HEK293 (cell line): Measurements from ENCODE around the gene DMKN.

Experiments used
- PATZ1 ChIP-seq: fragments of 450-650 bp; formaldehyde crosslinking; IDR thresholded peaks from 2 replicates; pipeline ENCODE4 v1.5.1; 2016; ENCODE audit warnings: missing biosample characterization, missing genetic modification characterization
- PBX3 ChIP-seq: sonication (generic); formaldehyde crosslinking; IDR thresholded peaks from 2 replicates; pipeline ENCODE4 v1.8.1; 2022; ENCODE audit warnings: mild to moderate bottlenecking, moderate library complexity, missing genetic modification reagents
- SP2 ChIP-seq: fragments of 450-650 bp; formaldehyde crosslinking; IDR thresholded peaks from 2 replicates; pipeline ENCODE4 v1.5.1; 2016; ENCODE audit warnings: missing biosample characterization, missing genetic modification characterization
- ZBTB17 ChIP-seq: fragments of 450-650 bp; formaldehyde crosslinking; IDR thresholded peaks from 2 replicates; pipeline ENCODE4 v1.5.1; 2016; ENCODE audit warnings: missing biosample characterization, missing genetic modification characterization
- ZBTB21 ChIP-seq: fragments of 450-650 bp; formaldehyde crosslinking; IDR thresholded peaks from 2 replicates; pipeline ENCODE4 v1.5.1; 2017; ENCODE audit warnings: missing biosample characterization, missing genetic modification characterization
- ZBTB8A ChIP-seq: fragments of 450-650 bp; formaldehyde crosslinking; IDR thresholded peaks from 2 replicates; pipeline ENCODE4 v1.5.1; 2016; ENCODE audit warnings: missing biosample characterization, missing genetic modification characterization
- ZFP3 ChIP-seq: fragments of 450-650 bp; formaldehyde crosslinking; IDR thresholded peaks from 2 replicates; pipeline ENCODE4 v1.5.1; 2016; ENCODE audit warnings: low read depth, missing biosample characterization, missing genetic modification characterization
- ZFP37 ChIP-seq: fragments of 450-650 bp; formaldehyde crosslinking; IDR thresholded peaks from 2 replicates; pipeline ENCODE4 v1.5.1; 2016; ENCODE audit warnings: missing biosample characterization, missing genetic modification characterization
- ZFP69B ChIP-seq: fragments of 450-650 bp; formaldehyde crosslinking; IDR thresholded peaks from 2 replicates; pipeline ENCODE4 v1.5.1; 2016; ENCODE audit warnings: missing biosample characterization, missing genetic modification characterization
- ZNF114 ChIP-seq: fragments of 450-650 bp; formaldehyde crosslinking; IDR thresholded peaks from 2 replicates; pipeline ENCODE4 v1.5.0; 2017; ENCODE audit warnings: missing biosample characterization, missing genetic modification characterization
- ZNF121 ChIP-seq: fragments of 450-650 bp; formaldehyde crosslinking; IDR thresholded peaks from 2 replicates; pipeline ENCODE4 v1.5.1; 2016; ENCODE audit warnings: missing biosample characterization, missing genetic modification characterization
- ZNF19 ChIP-seq: fragments of 450-650 bp; formaldehyde crosslinking; IDR thresholded peaks from 2 replicates; pipeline ENCODE4; 2016; ENCODE audit warnings: missing biosample characterization, missing genetic modification characterization, low read depth
- ZNF239 ChIP-seq: fragments of 450-650 bp; formaldehyde crosslinking; IDR thresholded peaks from 2 replicates; pipeline ENCODE4 v1.5.1; 2016; ENCODE audit warnings: missing biosample characterization, missing genetic modification characterization
- ZNF24 ChIP-seq: fragments of 450-650 bp; formaldehyde crosslinking; IDR thresholded peaks from 2 replicates; pipeline ENCODE4 v1.5.1; 2016; ENCODE audit warnings: missing biosample characterization, missing genetic modification characterization
- ZNF292 ChIP-seq: fragments of 450-650 bp; formaldehyde crosslinking; IDR thresholded peaks from 2 replicates; pipeline ENCODE4 v1.5.1; 2016; ENCODE audit warnings: low read depth, missing biosample characterization, missing genetic modification characterization, borderline replicate concordance
- ZNF341 ChIP-seq: fragments of 450-650 bp; formaldehyde crosslinking; IDR thresholded peaks from 2 replicates; pipeline ENCODE4; 2016; ENCODE audit warnings: low read depth, missing biosample characterization, missing genetic modification characterization
- ZNF529 ChIP-seq: fragments of 450-650 bp; formaldehyde crosslinking; IDR thresholded peaks from 2 replicates; pipeline ENCODE4 v1.5.1; 2017; ENCODE audit warnings: missing genetic modification characterization, missing biosample characterization; ENCODE audit not compliant: insufficient replicate concordance
- ZNF548 ChIP-seq: fragments of 450-650 bp; formaldehyde crosslinking; IDR thresholded peaks from 2 replicates; pipeline ENCODE4 v1.5.1; 2016; ENCODE audit warnings: missing biosample characterization, missing genetic modification characterization
- ZNF549 ChIP-seq: fragments of 450-650 bp; IDR thresholded peaks from 2 replicates; pipeline ENCODE4 v1.5.1; 2018; ENCODE audit warnings: missing biosample characterization, missing genetic modification characterization, mild to moderate bottlenecking, inconsistent platforms, moderate library complexity
- ZNF558 ChIP-seq: fragments of 450-650 bp; formaldehyde crosslinking; IDR thresholded peaks from 2 replicates; pipeline ENCODE4 v1.5.1; 2016; ENCODE audit warnings: missing biosample characterization, missing genetic modification characterization
- ZNF560 ChIP-seq: fragments of 450-650 bp; formaldehyde crosslinking; IDR thresholded peaks from 2 replicates; pipeline ENCODE4 v1.5.1; 2017; ENCODE audit warnings: missing biosample characterization, missing genetic modification characterization, borderline replicate concordance
- ZNF585B ChIP-seq: fragments of 450-650 bp; formaldehyde crosslinking; IDR thresholded peaks from 2 replicates; pipeline ENCODE4 v1.5.1; 2016; ENCODE audit warnings: missing biosample characterization, missing genetic modification characterization
- ZNF624 ChIP-seq: fragments of 450-650 bp; formaldehyde crosslinking; IDR thresholded peaks from 2 replicates; pipeline ENCODE4 v1.5.1; 2017; ENCODE audit warnings: missing biosample characterization, missing genetic modification characterization
- ZNF629 ChIP-seq: fragments of 450-650 bp; formaldehyde crosslinking; IDR thresholded peaks from 2 replicates; pipeline ENCODE4 v1.5.1; 2017; ENCODE audit warnings: missing biosample characterization, missing genetic modification characterization
- ZNF670 ChIP-seq: fragments of 450-650 bp; formaldehyde crosslinking; IDR thresholded peaks from 2 replicates; pipeline ENCODE4 v1.5.1; 2016; ENCODE audit warnings: missing biosample characterization, missing genetic modification characterization, low read depth
- ZNF768 ChIP-seq: fragments of 450-650 bp; formaldehyde crosslinking; IDR thresholded peaks from 2 replicates; pipeline ENCODE4 v1.5.1; 2018; ENCODE audit warnings: missing biosample characterization, mild to moderate bottlenecking, missing genetic modification characterization
- TF ChIP-seq, protein P1 (sequence below): fragments of 450-650 bp; formaldehyde crosslinking; IDR thresholded peaks from 2 replicates; pipeline ENCODE4 v1.5.1; 2016; ENCODE audit warnings: missing biosample characterization, missing genetic modification characterization
- TF ChIP-seq, protein P2 (sequence below): fragments of 450-650 bp; formaldehyde crosslinking; IDR thresholded peaks from 2 replicates; pipeline ENCODE4 v1.5.1; 2016; ENCODE audit warnings: missing biosample characterization, missing genetic modification characterization
- TF ChIP-seq, protein P3 (sequence below): fragments of 450-650 bp; formaldehyde crosslinking; IDR thresholded peaks from 2 replicates; pipeline ENCODE4 v1.5.1; 2016; ENCODE audit warnings: missing biosample characterization, missing genetic modification characterization, borderline replicate concordance

DMKN gene

GRCh38 chr19:35545001-35545854, 31.8 kb upstream of the DMKN start, which contains the start of gene TMEM147 (continued):
- TF ChIP-seq PBX3 = peak; percentile 77; the same call in 1 of the 2 replicates
- peak; percentile 100 for TF ChIP-seq ZFP69B (tag by site-specific recombination)
- TF ChIP-seq, protein P1, sequence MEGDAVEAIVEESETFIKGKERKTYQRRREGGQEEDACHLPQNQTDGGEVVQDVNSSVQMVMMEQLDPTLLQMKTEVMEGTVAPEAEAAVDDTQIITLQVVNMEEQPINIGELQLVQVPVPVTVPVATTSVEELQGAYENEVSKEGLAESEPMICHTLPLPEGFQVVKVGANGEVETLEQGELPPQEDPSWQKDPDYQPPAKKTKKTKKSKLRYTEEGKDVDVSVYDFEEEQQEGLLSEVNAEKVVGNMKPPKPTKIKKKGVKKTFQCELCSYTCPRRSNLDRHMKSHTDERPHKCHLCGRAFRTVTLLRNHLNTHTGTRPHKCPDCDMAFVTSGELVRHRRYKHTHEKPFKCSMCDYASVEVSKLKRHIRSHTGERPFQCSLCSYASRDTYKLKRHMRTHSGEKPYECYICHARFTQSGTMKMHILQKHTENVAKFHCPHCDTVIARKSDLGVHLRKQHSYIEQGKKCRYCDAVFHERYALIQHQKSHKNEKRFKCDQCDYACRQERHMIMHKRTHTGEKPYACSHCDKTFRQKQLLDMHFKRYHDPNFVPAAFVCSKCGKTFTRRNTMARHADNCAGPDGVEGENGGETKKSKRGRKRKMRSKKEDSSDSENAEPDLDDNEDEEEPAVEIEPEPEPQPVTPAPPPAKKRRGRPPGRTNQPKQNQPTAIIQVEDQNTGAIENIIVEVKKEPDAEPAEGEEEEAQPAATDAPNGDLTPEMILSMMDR = no peak; the same call in none of the 2 replicates
- peak; percentile 54 for TF ChIP-seq ZBTB17 (tag by site-specific recombination)
- no peak; the same call in 1 of the 2 replicates for TF ChIP-seq ZNF768 (tag by site-specific recombination)
- no peak for TF ChIP-seq ZNF292 (tag by site-specific recombination)
- TF ChIP-seq ZBTB8A (tag by site-specific recombination) = peak; percentile 98
- TF ChIP-seq SP2 (tag by site-specific recombination) = peak; percentile 89
- no peak for TF ChIP-seq ZNF670 (tag by site-specific recombination)
- TF ChIP-seq ZNF548 (tag by site-specific recombination) = peak; percentile 27; the same call in 1 of the 2 replicates
- TF ChIP-seq, protein P2, sequence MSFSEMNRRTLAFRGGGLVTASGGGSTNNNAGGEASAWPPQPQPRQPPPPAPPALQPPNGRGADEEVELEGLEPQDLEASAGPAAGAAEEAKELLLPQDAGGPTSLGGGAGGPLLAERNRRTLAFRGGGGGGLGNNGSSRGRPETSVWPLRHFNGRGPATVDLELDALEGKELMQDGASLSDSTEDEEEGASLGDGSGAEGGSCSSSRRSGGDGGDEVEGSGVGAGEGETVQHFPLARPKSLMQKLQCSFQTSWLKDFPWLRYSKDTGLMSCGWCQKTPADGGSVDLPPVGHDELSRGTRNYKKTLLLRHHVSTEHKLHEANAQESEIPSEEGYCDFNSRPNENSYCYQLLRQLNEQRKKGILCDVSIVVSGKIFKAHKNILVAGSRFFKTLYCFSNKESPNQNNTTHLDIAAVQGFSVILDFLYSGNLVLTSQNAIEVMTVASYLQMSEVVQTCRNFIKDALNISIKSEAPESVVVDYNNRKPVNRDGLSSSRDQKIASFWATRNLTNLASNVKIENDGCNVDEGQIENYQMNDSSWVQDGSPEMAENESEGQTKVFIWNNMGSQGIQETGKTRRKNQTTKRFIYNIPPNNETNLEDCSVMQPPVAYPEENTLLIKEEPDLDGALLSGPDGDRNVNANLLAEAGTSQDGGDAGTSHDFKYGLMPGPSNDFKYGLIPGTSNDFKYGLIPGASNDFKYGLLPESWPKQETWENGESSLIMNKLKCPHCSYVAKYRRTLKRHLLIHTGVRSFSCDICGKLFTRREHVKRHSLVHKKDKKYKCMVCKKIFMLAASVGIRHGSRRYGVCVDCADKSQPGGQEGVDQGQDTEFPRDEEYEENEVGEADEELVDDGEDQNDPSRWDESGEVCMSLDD (tag by site-specific recombination) = peak; percentile 89
- TF ChIP-seq ZNF239 (tag by site-specific recombination) = no peak
- 0 out of 2 replicates have a peak, but pooled peaks have one; percentile 32 for TF ChIP-seq ZFP3 (tag by site-specific recombination)
- TF ChIP-seq, protein P3, sequence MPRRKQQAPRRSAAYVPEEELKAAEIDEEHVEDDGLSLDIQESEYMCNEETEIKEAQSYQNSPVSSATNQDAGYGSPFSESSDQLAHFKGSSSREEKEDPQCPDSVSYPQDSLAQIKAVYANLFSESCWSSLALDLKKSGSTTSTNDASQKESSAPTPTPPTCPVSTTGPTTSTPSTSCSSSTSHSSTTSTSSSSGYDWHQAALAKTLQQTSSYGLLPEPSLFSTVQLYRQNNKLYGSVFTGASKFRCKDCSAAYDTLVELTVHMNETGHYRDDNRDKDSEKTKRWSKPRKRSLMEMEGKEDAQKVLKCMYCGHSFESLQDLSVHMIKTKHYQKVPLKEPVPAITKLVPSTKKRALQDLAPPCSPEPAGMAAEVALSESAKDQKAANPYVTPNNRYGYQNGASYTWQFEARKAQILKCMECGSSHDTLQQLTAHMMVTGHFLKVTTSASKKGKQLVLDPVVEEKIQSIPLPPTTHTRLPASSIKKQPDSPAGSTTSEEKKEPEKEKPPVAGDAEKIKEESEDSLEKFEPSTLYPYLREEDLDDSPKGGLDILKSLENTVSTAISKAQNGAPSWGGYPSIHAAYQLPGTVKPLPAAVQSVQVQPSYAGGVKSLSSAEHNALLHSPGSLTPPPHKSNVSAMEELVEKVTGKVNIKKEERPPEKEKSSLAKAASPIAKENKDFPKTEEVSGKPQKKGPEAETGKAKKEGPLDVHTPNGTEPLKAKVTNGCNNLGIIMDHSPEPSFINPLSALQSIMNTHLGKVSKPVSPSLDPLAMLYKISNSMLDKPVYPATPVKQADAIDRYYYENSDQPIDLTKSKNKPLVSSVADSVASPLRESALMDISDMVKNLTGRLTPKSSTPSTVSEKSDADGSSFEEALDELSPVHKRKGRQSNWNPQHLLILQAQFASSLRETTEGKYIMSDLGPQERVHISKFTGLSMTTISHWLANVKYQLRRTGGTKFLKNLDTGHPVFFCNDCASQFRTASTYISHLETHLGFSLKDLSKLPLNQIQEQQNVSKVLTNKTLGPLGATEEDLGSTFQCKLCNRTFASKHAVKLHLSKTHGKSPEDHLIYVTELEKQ (tag by site-specific recombination) = peak; percentile 51; the same call in 1 of the 2 replicates
- TF ChIP-seq ZNF529 (tag by site-specific recombination) = no peak
- no peak for TF ChIP-seq ZNF624 (tag by site-specific recombination)
- TF ChIP-seq ZBTB21 (tag by site-specific recombination) = peak; percentile 95
- no peak for TF ChIP-seq ZNF114 (tag by site-specific recombination)
- no peak for TF ChIP-seq ZNF558 (tag by site-specific recombination)
- TF ChIP-seq ZNF549 (tag by site-specific recombination) = no peak
- TF ChIP-seq ZNF585B = 0 out of 2 replicates have a peak, but pooled peaks have one; percentile 15
- TF ChIP-seq ZNF19 (tag by site-specific recombination) = no peak
- no peak for TF ChIP-seq ZNF560
- TF ChIP-seq ZNF24 (tag by site-specific recombination) = peak; percentile 80; the same call in 1 of the 2 replicates
- peak; percentile 96 for TF ChIP-seq PATZ1 (tag by site-specific recombination)
- no peak for TF ChIP-seq ZNF121 (tag by site-specific recombination)
- TF ChIP-seq ZNF341 (tag by site-specific recombination) = no peak
- peak; percentile 94 for TF ChIP-seq ZFP37 (tag by site-specific recombination)
- peak; percentile 98 for TF ChIP-seq ZNF629 (tag by site-specific recombination)
